Fibroblast of lung (primary cell): ENCODE measurements around the gene CCDC148.

Source experiments
- EZH2 ChIP-seq: IDR thresholded peaks from 2 replicates; pipeline ENCODE4 v1.5.1; 2012; ENCODE audit warnings: low read length, control low read depth, mild to moderate bottlenecking; ENCODE audit errors: missing control alignments
- TF ChIP-seq, protein P1 (sequence below), 2 donors: IDR thresholded peaks in 1 of 2; conservative IDR thresholded peaks in 1 of 2; 1 replicate in 1 of 2; 2 replicates in 1 of 2; pipeline ENCODE4 v1.5.1; 2011 to 2012; ENCODE audit warnings: low read length in 2 of 2, control low read depth in 1 of 2, inconsistent platforms in 1 of 2, low read depth in 1 of 2, mild to moderate bottlenecking in 1 of 2

DNA sequence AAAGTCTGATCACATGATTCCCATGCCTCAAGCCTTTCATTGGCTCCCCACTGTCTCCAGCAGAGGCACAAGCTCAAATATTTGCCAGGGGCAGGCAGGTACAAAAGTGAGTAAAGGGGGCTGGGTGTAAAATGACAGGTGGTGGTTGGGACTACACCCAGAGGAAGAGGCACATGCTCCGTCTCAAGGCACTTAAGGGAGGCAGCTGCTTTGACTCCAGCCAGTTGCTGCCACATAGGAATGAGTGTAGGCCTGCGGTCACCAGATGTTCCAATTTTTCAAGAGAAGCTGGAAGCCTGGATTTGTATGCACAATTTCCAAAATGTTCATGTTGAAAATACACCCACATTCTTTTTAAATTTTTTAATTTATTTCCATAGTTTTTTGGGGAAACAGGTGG, 190.4 kb downstream of the CCDC148 start:
- no peak for TF ChIP-seq EZH2
- TF ChIP-seq, protein P1, sequence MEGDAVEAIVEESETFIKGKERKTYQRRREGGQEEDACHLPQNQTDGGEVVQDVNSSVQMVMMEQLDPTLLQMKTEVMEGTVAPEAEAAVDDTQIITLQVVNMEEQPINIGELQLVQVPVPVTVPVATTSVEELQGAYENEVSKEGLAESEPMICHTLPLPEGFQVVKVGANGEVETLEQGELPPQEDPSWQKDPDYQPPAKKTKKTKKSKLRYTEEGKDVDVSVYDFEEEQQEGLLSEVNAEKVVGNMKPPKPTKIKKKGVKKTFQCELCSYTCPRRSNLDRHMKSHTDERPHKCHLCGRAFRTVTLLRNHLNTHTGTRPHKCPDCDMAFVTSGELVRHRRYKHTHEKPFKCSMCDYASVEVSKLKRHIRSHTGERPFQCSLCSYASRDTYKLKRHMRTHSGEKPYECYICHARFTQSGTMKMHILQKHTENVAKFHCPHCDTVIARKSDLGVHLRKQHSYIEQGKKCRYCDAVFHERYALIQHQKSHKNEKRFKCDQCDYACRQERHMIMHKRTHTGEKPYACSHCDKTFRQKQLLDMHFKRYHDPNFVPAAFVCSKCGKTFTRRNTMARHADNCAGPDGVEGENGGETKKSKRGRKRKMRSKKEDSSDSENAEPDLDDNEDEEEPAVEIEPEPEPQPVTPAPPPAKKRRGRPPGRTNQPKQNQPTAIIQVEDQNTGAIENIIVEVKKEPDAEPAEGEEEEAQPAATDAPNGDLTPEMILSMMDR (conservative IDR thresholded peaks at IDR 0.05 in 1 of 2, IDR thresholded peaks at IDR 0.05 in 1 of 2; ENCODE audit: low read depth in 1 of 2, low read length in 2 of 2), result no peak
